Dedifferentiated amniotic fluid mesenchymal stem cell (primary cell): ENCODE data around the gene ULBP2.
"Not testable (repeated sequence)": the region's sequence is repeated elsewhere in the genome, so short reads cannot be mapped to it uniquely, and the experiment has no call there.

Experiments
- DNase-seq: peaks from one replicate; pipeline ENCODE4 v3.0.0-alpha.2; 2016; ENCODE audit errors: extremely low spot score

The ULBP2 gene

GRCh38 chr6:149927025-149927424 is 14.8 kb upstream of the ULBP2 start:
- not testable (repeated sequence) for DNase-seq

- no peak for DNase-seq
Measured at GRCh38 chr6:149929422-149929821, 12.4 kb upstream of the ULBP2 start.

GRCh38 chr6:149931501-149931900 is 10.3 kb upstream of the ULBP2 start:
- DNase-seq = no peak

- no peak for DNase-seq
Measured at GRCh38 chr6:149933036-149933435, 8.8 kb upstream of the ULBP2 start.

- DNase-seq = no peak
Measured at GRCh38 chr6:149933461-149933860, 8.4 kb upstream of the ULBP2 start.

GRCh38 chr6:149934249-149935156 is 7.3 kb upstream of the ULBP2 start:
- peak; percentile 81 for DNase-seq

- DNase-seq = no peak
Measured at GRCh38 chr6:149935246-149935645, 6.6 kb upstream of the ULBP2 start.

- DNase-seq = no peak
Measured at GRCh38 chr6:149935668-149936067, 6.1 kb upstream of the ULBP2 start.

DNA sequence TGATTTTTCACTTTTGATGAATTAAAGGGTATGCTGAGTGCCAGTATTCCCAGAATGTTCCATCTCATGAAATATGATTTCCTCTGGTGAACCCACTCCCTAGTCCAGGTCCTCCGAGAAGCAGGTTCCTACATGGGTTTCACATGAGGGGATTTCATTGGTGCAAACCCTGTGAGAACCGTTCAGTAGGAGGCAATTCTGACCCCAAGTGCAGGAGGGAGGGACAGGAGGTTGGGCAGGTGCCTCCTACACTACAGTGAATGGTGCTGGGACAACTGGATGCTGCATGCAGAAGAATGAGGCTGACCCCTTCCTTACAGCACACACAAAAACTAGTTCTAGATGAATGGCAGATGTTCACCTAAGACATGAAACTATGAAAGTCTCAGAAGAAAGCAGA is 5.1 kb upstream of the ULBP2 start:
- no peak for DNase-seq

DNA sequence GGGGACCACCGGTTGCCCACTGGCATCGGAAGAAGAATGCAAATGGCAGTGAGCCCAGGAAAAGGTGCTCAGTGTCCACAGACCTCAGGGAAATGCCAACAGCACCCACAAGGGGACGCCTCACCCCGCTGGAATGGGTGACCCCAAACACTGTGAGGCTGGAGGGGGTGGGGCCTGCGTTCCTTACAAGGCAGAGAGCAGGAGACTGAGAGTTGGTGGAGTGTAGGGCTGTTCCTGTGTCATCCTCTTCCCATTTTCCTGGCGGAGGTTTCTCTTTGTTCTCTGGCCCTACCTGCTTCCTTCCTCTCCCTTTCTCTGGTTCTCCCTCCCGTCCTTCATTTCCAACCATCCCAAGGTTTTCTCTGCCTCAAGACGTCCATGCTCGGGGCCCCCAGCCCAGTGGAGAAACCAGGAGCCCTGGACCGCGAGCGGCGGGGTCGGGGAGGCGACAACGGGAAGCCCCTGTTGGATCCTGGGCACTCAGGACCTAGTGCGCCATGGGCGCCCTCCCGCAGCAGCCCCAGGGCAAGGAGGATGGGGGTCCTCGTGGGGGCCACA is 3.7 kb upstream of the ULBP2 start:
- DNase-seq = not testable (repeated sequence)

GRCh38 chr6:149938571-149939355 is 3.1 kb upstream of the ULBP2 start:
- no peak for DNase-seq

GRCh38 chr6:149939356-149939648 is 2.5 kb upstream of the ULBP2 start:
- DNase-seq = no peak

GRCh38 chr6:149939909-149940671 is 1.7 kb upstream of the ULBP2 start:
- DNase-seq = no peak

GRCh38 chr6:149940672-149940982 is 1.2 kb upstream of the ULBP2 start:
- no peak for DNase-seq

- no peak for DNase-seq
Measured at GRCh38 chr6:149942461-149942829, 631 bp downstream of the ULBP2 start.

DNA sequence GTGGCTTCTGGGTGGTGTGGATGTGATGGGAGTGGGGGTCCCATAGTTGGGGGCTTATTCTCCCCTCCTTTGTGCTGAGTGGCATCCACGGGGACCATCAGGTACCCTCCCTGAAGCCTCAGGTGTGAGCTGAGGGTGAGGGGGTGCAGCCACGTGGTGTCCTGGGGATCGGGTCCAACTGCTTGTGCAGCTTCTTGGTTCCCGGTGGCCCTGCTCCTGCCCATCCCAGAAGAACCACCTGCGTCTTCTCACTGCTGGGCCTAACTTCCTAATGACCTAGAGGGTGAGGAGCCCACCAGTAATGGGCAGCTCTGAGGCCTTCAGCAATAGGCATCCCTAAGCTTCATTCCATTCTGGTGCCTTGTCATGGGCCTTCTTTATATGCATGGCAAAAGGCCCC is 1.5 kb downstream of the ULBP2 start:
- DNase-seq = not testable (repeated sequence)

DNA sequence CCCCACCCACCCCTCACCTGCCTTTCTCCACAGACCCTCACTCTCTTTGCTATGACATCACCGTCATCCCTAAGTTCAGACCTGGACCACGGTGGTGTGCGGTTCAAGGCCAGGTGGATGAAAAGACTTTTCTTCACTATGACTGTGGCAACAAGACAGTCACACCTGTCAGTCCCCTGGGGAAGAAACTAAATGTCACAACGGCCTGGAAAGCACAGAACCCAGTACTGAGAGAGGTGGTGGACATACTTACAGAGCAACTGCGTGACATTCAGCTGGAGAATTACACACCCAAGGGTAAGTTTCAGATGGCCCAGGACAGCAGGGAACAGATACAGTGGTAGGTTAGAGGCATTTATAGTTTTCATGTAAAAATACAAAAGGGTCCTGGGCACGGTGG is 3.5 kb downstream of the ULBP2 start:
- not testable (repeated sequence) for DNase-seq

- not testable (repeated sequence) for DNase-seq
Measured at GRCh38 chr6:149946631-149947030, 4.8 kb downstream of the ULBP2 start.

GRCh38 chr6:149947533-149947932 is 5.7 kb downstream of the ULBP2 start:
- DNase-seq = not testable (repeated sequence)

DNA sequence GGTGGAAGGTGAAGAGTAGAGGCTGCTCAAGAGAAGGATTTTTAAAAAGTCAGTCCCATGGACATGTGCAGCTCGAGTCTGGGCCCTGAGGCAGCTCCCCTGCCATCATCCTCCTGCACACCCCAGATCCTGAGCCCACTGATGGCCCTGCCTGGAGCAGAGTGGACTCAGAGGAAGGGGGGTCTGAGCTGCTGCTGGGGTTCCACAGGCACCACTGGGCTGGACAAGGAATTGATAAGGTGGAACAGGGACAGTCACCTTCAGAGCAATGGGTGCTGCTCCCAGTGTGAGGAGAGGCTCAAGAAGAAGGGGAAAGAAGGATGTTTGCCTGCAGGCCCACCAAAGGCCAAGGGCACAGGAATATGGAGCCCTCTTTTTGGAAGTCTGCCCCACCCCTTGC is 6.2 kb downstream of the ULBP2 start:
- no peak for DNase-seq

- DNase-seq = no peak
Measured at GRCh38 chr6:149948616-149949015, 6.8 kb downstream of the ULBP2 start.

GRCh38 chr6:149950423-149950822 is 8.6 kb downstream of the ULBP2 start:
- no peak for DNase-seq
